Esophagus (tissue), 2 donors: Measurements from ENCODE around the gene SLC39A11. TPM values are rescaled to one million over a fixed set of nuclear protein-coding genes. Genes with fewer than 3 reads are reported as not detected.
"Not testable (repeated sequence)": the region's sequence is repeated elsewhere in the genome, so short reads cannot be mapped to it uniquely, and the experiment has no call there.

ENCODE experiments used
- H3K27ac ChIP-seq, 2 donors: one replicate each; pipeline ENCODE4 v1.5.1; 2013; ENCODE audit warnings: low read depth in 2 of 2, mild to moderate bottlenecking in 2 of 2, inconsistent platforms in 1 of 2, low read length in 1 of 2, moderate library complexity in 1 of 2
- H3K27me3 ChIP-seq, 2 donors: one replicate each; pipeline ENCODE4 v1.6.1; 2013; ENCODE audit warnings: low read length in 2 of 2, control low read depth in 1 of 2, mild to moderate bottlenecking in 1 of 2; ENCODE audit not compliant: insufficient read depth in 2 of 2, control insufficient read depth in 1 of 2
- H3K36me3 ChIP-seq, 2 donors: one replicate each; pipeline ENCODE4 v1.6.1; 2013; ENCODE audit warnings: low read length in 1 of 2; ENCODE audit not compliant: control insufficient read depth in 2 of 2, insufficient read depth in 2 of 2
- H3K4me1 ChIP-seq, 2 donors: one replicate each; pipeline ENCODE4 v1.6.1; 2013; ENCODE audit warnings: low read length in 1 of 2; ENCODE audit not compliant: control insufficient read depth in 2 of 2, insufficient read depth in 2 of 2
- H3K4me3 ChIP-seq, 2 donors: one replicate each; pipeline ENCODE4 v1.5.1; 2013; ENCODE audit warnings: low read length in 2 of 2, mild to moderate bottlenecking in 2 of 2, low read depth in 1 of 2, moderate library complexity in 1 of 2
- H3K9me3 ChIP-seq, 2 donors: one replicate each; pipeline ENCODE4 v1.6.1; 2013; ENCODE audit warnings: mild to moderate bottlenecking in 2 of 2, low read depth in 1 of 2, low read length in 1 of 2, moderate library complexity in 1 of 2; ENCODE audit not compliant: control insufficient read depth in 2 of 2, insufficient read depth in 1 of 2
- WGBS, 2 donors: extraction: QIAGEN DNeasy Blood & Tissue Kit; methylation state at CpG; one replicate each; pipeline ENCODE4 v1.1.7; 2013; 5-methylcytosine and 5-hydroxymethylcytosine counted together
- polyA plus RNA-seq, 2 donors: library from polyadenylated mRNA; stranded (reverse); fragments of 200-250 nt; gene quantifications; one replicate each; pipeline ENCODE4 v1.2.3, GENCODE V29; 2013
- donor health status: healthy with polysubstance abuse.
- donor health status: Bipolar disorder and iron deficiency.

Gene SLC39A11
- polyA plus RNA-seq, 2 donors, result 10.6 to 11.7 TPM

GRCh38 chr17:72940496-72940895 is 152.0 kb downstream of the SLC39A11 start:
- WGBS, 2 donors, result 96 to 98% methylated on average over 11 of the region's 11 CpGs
- Histone ChIP-seq H3K4me1 (no peaks in the 10 kb centered on the region), H3K36me3 (peaks cover 0 to 3% of the 10 kb centered on the region in 2 donors), H3K27me3 (no peaks in the 10 kb centered on the region), H3K9me3 (no peaks in the 10 kb centered on the region), H3K4me3 (no peak overlapping the region), H3K27ac (no peak overlapping the region)

- peaks cover 0 to 3% of the 10 kb centered on the region in 2 donors for H3K36me3 ChIP-seq
- WGBS, 2 donors, result 57 to 80% methylated on average over 3 of the region's 3 CpGs
- no peaks in the 10 kb centered on the region for H3K27me3 ChIP-seq
- no peak overlapping the region for H3K27ac ChIP-seq
- H3K4me1 ChIP-seq, result no peaks in the 10 kb centered on the region
- no peaks in the 10 kb centered on the region for H3K9me3 ChIP-seq
- H3K4me3 ChIP-seq, result no peak overlapping the region
Observed at GRCh38 chr17:72938482-72938881, 154.0 kb downstream of the SLC39A11 start.

- WGBS, 2 donors, result 81 to 84% methylated on average over 5 of the region's 5 CpGs
Observed at GRCh38 chr17:72937707-72938106, 154.8 kb downstream of the SLC39A11 start.

GRCh38 chr17:72937254-72937653 is 155.2 kb downstream of the SLC39A11 start:
- H3K36me3 ChIP-seq, H3K4me3 ChIP-seq, H3K4me1 ChIP-seq, H3K9me3 ChIP-seq, H3K27ac ChIP-seq, H3K27me3 ChIP-seq: not testable (repeated sequence)
- 94 to 96% methylated on average over 8 of the region's 8 CpGs for WGBS, 2 donors

More at GRCh38 chr17:72937707-72938106, 154.8 kb downstream of the SLC39A11 start:
- no peaks in the 10 kb centered on the region for H3K4me1 ChIP-seq
- no peak overlapping the region for H3K27ac ChIP-seq
- H3K4me3 ChIP-seq, result no peak overlapping the region
- peaks cover 0 to 3% of the 10 kb centered on the region in 2 donors for H3K36me3 ChIP-seq
- no peaks in the 10 kb centered on the region for H3K9me3 ChIP-seq
- H3K27me3 ChIP-seq, result no peaks in the 10 kb centered on the region

GRCh38 chr17:72935984-72936383 is 156.5 kb downstream of the SLC39A11 start:
- H3K4me1 ChIP-seq, result peaks cover 0 to 2% of the 10 kb centered on the region in 2 donors
- no peaks in the 10 kb centered on the region for H3K9me3 ChIP-seq
- no peak overlapping the region for H3K27ac ChIP-seq
- WGBS, 2 donors, result 95% methylated on average over 8 of the region's 8 CpGs
- no peak overlapping the region for H3K4me3 ChIP-seq
- H3K36me3 ChIP-seq, result peaks cover 0 to 3% of the 10 kb centered on the region in 2 donors
- H3K27me3 ChIP-seq, result no peaks in the 10 kb centered on the region

GRCh38 chr17:72934927-72935326 is 157.6 kb downstream of the SLC39A11 start:
- Histone ChIP-seq H3K4me1 (peaks cover 0 to 2% of the 10 kb centered on the region in 2 donors), H3K36me3 (peaks cover 0 to 3% of the 10 kb centered on the region in 2 donors), H3K9me3 (no peaks in the 10 kb centered on the region), H3K27me3 (no peaks in the 10 kb centered on the region), H3K27ac (no peak overlapping the region), H3K4me3 (no peak overlapping the region)
- WGBS, 2 donors, result 84 to 87% methylated on average over 8 of the region's 8 CpGs

- Histone ChIP-seq H3K36me3 (peaks cover 0 to under 1% of the 10 kb centered on the region in 2 donors), H3K9me3 (no peaks in the 10 kb centered on the region), H3K4me1 (peaks cover 0 to 2% of the 10 kb centered on the region in 2 donors), H3K4me3 (no peak overlapping the region), H3K27ac (no peak overlapping the region), H3K27me3 (no peaks in the 10 kb centered on the region)
- WGBS, 2 donors, result 84 to 88% methylated on average over 5 of the region's 5 CpGs
Observed at GRCh38 chr17:72931635-72932034, 160.9 kb downstream of the SLC39A11 start.

- no peaks in the 10 kb centered on the region for H3K36me3 ChIP-seq
- peaks cover 0 to 2% of the 10 kb centered on the region in 2 donors for H3K4me1 ChIP-seq
- H3K27me3 ChIP-seq, result no peaks in the 10 kb centered on the region
- no peak overlapping the region for H3K4me3 ChIP-seq
- WGBS, 2 donors, result 71 to 79% methylated on average over 9 of the region's 9 CpGs
- H3K9me3 ChIP-seq, result no peaks in the 10 kb centered on the region
- no peak overlapping the region for H3K27ac ChIP-seq
Observed at GRCh38 chr17:72931163-72931562, 161.3 kb downstream of the SLC39A11 start.

- 82 to 89% methylated on average over 2 of the region's 2 CpGs for WGBS, 2 donors
- Histone ChIP-seq H3K36me3 (no peaks in the 10 kb centered on the region), H3K27me3 (no peaks in the 10 kb centered on the region), H3K9me3 (no peaks in the 10 kb centered on the region), H3K4me1 (peaks cover 0 to 2% of the 10 kb centered on the region in 2 donors), H3K27ac (no peak overlapping the region), H3K4me3 (no peak overlapping the region)
Observed at GRCh38 chr17:72930031-72930430, 162.5 kb downstream of the SLC39A11 start.

- no peaks in the 10 kb centered on the region for H3K9me3 ChIP-seq
- H3K36me3 ChIP-seq, result no peaks in the 10 kb centered on the region
- WGBS, 2 donors, result 88 to 95% methylated on average over 7 of the region's 7 CpGs
- no peaks in the 10 kb centered on the region for H3K27me3 ChIP-seq
- no peak overlapping the region for H3K27ac ChIP-seq
- peaks cover 0 to 2% of the 10 kb centered on the region in 2 donors for H3K4me1 ChIP-seq
- H3K4me3 ChIP-seq, result no peak overlapping the region
Observed at GRCh38 chr17:72928454-72929136, 163.9 kb downstream of the SLC39A11 start.
